Adrenal gland (tissue), 5 donors: Measurements from ENCODE around the gene PIK3CG.

ENCODE experiments used
- POLR2A ChIP-seq, 2 donors: fragments of 450-650 bp; IDR thresholded peaks; one replicate each; pipeline ENCODE4 v1.6.1; 2017; ENCODE audit warnings: antibody characterized with exemption in 2 of 2, mild to moderate bottlenecking in 2 of 2, moderate library complexity in 1 of 2
- TF ChIP-seq, protein P1 (sequence below), 6 experiments: fragments of 450-650 bp in 4 of 6; fragments of 200-600 bp in 2 of 6; sonication (generic) in 1 of 6; IDR thresholded peaks; 1 replicate in 5 of 6; 2 replicates in 1 of 6; pipeline versions ENCODE4 v1.5.1 to v1.8.0; 2016 to 2021; ENCODE audit warnings: antibody characterized with exemption in 6 of 6, mild to moderate bottlenecking in 2 of 6, moderate library complexity in 1 of 6
- donor health status: DM: no; HTN: no; CAD: no.

DNA sequence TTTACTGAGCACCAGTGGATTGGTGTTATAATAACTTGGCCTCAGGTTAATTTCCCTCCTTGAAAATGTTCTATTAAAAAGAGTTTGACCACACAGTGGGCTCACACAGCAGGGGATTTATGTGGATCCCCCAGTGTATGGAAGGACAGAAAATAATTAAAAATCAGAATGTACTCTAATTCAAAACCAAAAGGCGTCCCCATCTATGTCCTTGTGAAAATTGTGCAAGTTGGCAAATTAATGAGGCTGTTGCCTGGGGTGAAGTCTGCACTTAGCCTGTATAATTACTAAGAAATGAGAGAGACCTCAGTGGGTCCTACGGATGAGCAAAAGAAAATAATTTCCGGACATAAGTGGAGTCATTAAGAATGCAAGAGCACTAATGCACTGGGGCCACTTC lies 31.1 kb downstream of the PIK3CG start:
- TF ChIP-seq, protein P1, sequence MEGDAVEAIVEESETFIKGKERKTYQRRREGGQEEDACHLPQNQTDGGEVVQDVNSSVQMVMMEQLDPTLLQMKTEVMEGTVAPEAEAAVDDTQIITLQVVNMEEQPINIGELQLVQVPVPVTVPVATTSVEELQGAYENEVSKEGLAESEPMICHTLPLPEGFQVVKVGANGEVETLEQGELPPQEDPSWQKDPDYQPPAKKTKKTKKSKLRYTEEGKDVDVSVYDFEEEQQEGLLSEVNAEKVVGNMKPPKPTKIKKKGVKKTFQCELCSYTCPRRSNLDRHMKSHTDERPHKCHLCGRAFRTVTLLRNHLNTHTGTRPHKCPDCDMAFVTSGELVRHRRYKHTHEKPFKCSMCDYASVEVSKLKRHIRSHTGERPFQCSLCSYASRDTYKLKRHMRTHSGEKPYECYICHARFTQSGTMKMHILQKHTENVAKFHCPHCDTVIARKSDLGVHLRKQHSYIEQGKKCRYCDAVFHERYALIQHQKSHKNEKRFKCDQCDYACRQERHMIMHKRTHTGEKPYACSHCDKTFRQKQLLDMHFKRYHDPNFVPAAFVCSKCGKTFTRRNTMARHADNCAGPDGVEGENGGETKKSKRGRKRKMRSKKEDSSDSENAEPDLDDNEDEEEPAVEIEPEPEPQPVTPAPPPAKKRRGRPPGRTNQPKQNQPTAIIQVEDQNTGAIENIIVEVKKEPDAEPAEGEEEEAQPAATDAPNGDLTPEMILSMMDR (IDR thresholded peaks at IDR 0.05), result no peak
- no peak for TF ChIP-seq POLR2A (IDR thresholded peaks at IDR 0.05)
